Myocyte (in vitro differentiated cells): ENCODE data around the gene DPEP2NB. TPM values are rescaled to one million over a fixed set of nuclear protein-coding genes. Genes with fewer than 3 reads are reported as not detected.

ENCODE experiments used
- DNase-seq: peaks from one replicate; pipeline ENCODE4 v3.0.0-alpha.2; 2012; ENCODE audit warnings: low read depth
- total RNA-seq: library from RNA; depleted of rRNA; stranded (reverse); fragments of >200 nt; gene quantifications from 2 replicates; pipeline ENCODE4 v1.2.3, GENCODE V29; 2014

The DPEP2NB gene
- total RNA-seq, 1 donor from 2014 or later = not detected

- peak; percentile 35 for DNase-seq
Measured at GRCh38 chr16:67964477-67965131, 51.1 kb downstream of the DPEP2NB start.

- no peak for DNase-seq
Measured at GRCh38 chr16:67963662-67964321, 51.9 kb downstream of the DPEP2NB start.

Other genes starting within 250 kb of the DPEP2NB start
- gene RANBP10, start 209.4 kb downstream of the DPEP2NB start, total RNA-seq = 6.9 and 9.4 TPM in 2 replicates
- gene TSNAXIP1, start 209.0 kb downstream of the DPEP2NB start, total RNA-seq = 1.1 and 4.5 TPM in 2 replicates
- gene THAP11, start 173.6 kb downstream of the DPEP2NB start, total RNA-seq = 67.0 and 73.3 TPM in 2 replicates
- gene NUTF2, start 169.0 kb downstream of the DPEP2NB start, total RNA-seq = 120 and 182 TPM in 2 replicates
- 48.3 and 63.7 TPM in 2 replicates for gene CENPT, start 168.2 kb downstream of the DPEP2NB start, total RNA-seq
- gene EDC4, start 142.9 kb downstream of the DPEP2NB start, total RNA-seq = 147 and 164 TPM in 2 replicates
- 0.83 and 1.9 TPM in 2 replicates for gene NRN1L, start 131.0 kb downstream of the DPEP2NB start, total RNA-seq
- 9.4 and 10.6 TPM in 2 replicates for gene PSKH1, start 122.7 kb downstream of the DPEP2NB start, total RNA-seq
- 0.42 and 1.3 TPM in 2 replicates for gene CTRL, start 84.0 kb downstream of the DPEP2NB start, total RNA-seq
- 23.4 and 39.3 TPM in 2 replicates for gene PSMB10, start 79.1 kb downstream of the DPEP2NB start, total RNA-seq
- gene LCAT, start 71.8 kb downstream of the DPEP2NB start, total RNA-seq = 15.3 and 25.1 TPM in 2 replicates
- gene SLC12A4, start 47.3 kb downstream of the DPEP2NB start, total RNA-seq = 85.9 and 98.3 TPM in 2 replicates
- not detected in 2 replicates for gene DPEP3, start 35.4 kb downstream of the DPEP2NB start, total RNA-seq
- 0.05 TPM in 1 of 2 replicates, not detected in the other for gene DPEP2, start 16.4 kb downstream of the DPEP2NB start, total RNA-seq
- 11.1 and 14.1 TPM in 2 replicates for gene DDX28, start 7.3 kb upstream of the DPEP2NB start, total RNA-seq
- 20.7 and 20.8 TPM in 2 replicates for gene DUS2, start 7.4 kb upstream of the DPEP2NB start, total RNA-seq
- gene NFATC3, start 69.5 kb upstream of the DPEP2NB start, total RNA-seq = 36.7 and 40.8 TPM in 2 replicates
- 0.11 TPM in 1 of 2 replicates, not detected in the other for gene ESRP2, start 220.2 kb upstream of the DPEP2NB start, total RNA-seq
- gene PLA2G15, start 229.5 kb upstream of the DPEP2NB start, total RNA-seq = 127 and 180 TPM in 2 replicates
- 28.0 and 36.4 TPM in 2 replicates for gene SLC7A6, start 248.6 kb upstream of the DPEP2NB start, total RNA-seq